Type B pancreatic cell (in vitro differentiated cells): ENCODE measurements around the gene LURAP1L. TPM values are rescaled to one million over a fixed set of nuclear protein-coding genes. Genes with fewer than 3 reads are reported as not detected.
A peak's percentile ranks its signal among the peaks of the same experiment; 100 is the strongest.

Experiments
- DNase-seq: peaks from one replicate; pipeline ENCODE4 v3.0.0; 2021; ENCODE audit warnings: mixed read lengths; ENCODE audit not compliant: unreplicated experiment; ENCODE audit errors: extremely low spot score
- H3K27ac Mint-ChIP-seq: 2 replicates; pipeline ENCODE4 v1.8.0; 2021; ENCODE audit warnings: mild to moderate bottlenecking, mixed read lengths
- H3K27me3 Mint-ChIP-seq: 2 replicates; pipeline ENCODE4 v1.8.0; 2021; ENCODE audit warnings: mixed read lengths
- H3K36me3 Mint-ChIP-seq: 2 replicates; pipeline ENCODE4 v1.8.0; 2021; ENCODE audit warnings: mixed read lengths
- H3K4me1 Mint-ChIP-seq: one replicate; pipeline ENCODE4 v1.8.0; 2021; ENCODE audit warnings: mixed read lengths; ENCODE audit not compliant: unreplicated experiment
- H3K4me3 Mint-ChIP-seq: 2 replicates; pipeline ENCODE4 v1.8.0; 2021; ENCODE audit warnings: mild to moderate bottlenecking, mixed read lengths
- H3K9me3 Mint-ChIP-seq: 2 replicates; pipeline ENCODE4 v1.8.0; 2021; ENCODE audit warnings: mixed read lengths
- CTCF ChIP-seq: fragments of 200-600 bp; sonication (generic); conservative IDR thresholded peaks from 2 replicates; pipeline ENCODE4 v1.5.0; 2021; ENCODE audit warnings: antibody characterized with exemption, mild to moderate bottlenecking
- total RNA-seq: library from RNA; stranded (reverse); gene quantifications from 2 replicates; pipeline ENCODE4 v1.2.1, GENCODE V29; 2021; ENCODE audit warnings: low replicate concordance

LURAP1L gene
- total RNA-seq, 1 donor from 2014 or later = 8.7 TPM

- Mint-ChIP-seq H3K4me1 (peaks cover 7% of the 10 kb centered on the region), H3K9me3 (peaks cover 11% of the 10 kb centered on the region), H3K27me3 (no peaks in the 10 kb centered on the region), H3K27ac (peak overlapping the region; percentile 91), H3K36me3 (peaks cover 27% of the 10 kb centered on the region), H3K4me3 (peak overlapping the region; percentile 5)
- TF ChIP-seq CTCF = no peak
- no peak for DNase-seq
Observed at GRCh38 chr9:12784461-12785259, 9.8 kb downstream of the LURAP1L start.

GRCh38 chr9:12785260-12785770 lies 10.5 kb downstream of the LURAP1L start:
- TF ChIP-seq CTCF = no peak
- H3K27ac Mint-ChIP-seq = peak overlapping the region; percentile 91
- H3K36me3 Mint-ChIP-seq = peaks cover 21% of the 10 kb centered on the region
- DNase-seq = no peak
- no peaks in the 10 kb centered on the region for H3K27me3 Mint-ChIP-seq
- peaks cover 11% of the 10 kb centered on the region for H3K9me3 Mint-ChIP-seq
- H3K4me3 Mint-ChIP-seq = no peak overlapping the region
- peaks cover 7% of the 10 kb centered on the region for H3K4me1 Mint-ChIP-seq

GRCh38 chr9:12785941-12786340 lies 11.1 kb downstream of the LURAP1L start:
- TF ChIP-seq CTCF = no peak
- H3K4me1 Mint-ChIP-seq = peaks cover 7% of the 10 kb centered on the region
- DNase-seq = no peak
- H3K27me3 Mint-ChIP-seq = no peaks in the 10 kb centered on the region
- peaks cover 11% of the 10 kb centered on the region for H3K9me3 Mint-ChIP-seq
- peaks cover 21% of the 10 kb centered on the region for H3K36me3 Mint-ChIP-seq
- peak overlapping the region; percentile 91 for H3K27ac Mint-ChIP-seq
- H3K4me3 Mint-ChIP-seq = no peak overlapping the region

- Mint-ChIP-seq H3K4me1 (peaks cover 17% of the 10 kb centered on the region), H3K4me3 (no peak overlapping the region)
- DNase-seq = no peak
Observed at GRCh38 chr9:12790001-12790400, 15.2 kb downstream of the LURAP1L start.

GRCh38 chr9:12790883-12791282 lies 16.1 kb downstream of the LURAP1L start:
- Mint-ChIP-seq H3K27me3 (no peaks in the 10 kb centered on the region), H3K36me3 (no peaks in the 10 kb centered on the region), H3K4me3 (no peak overlapping the region), H3K4me1 (peaks cover 10% of the 10 kb centered on the region), H3K9me3 (no peaks in the 10 kb centered on the region), H3K27ac (no peak overlapping the region)
- TF ChIP-seq CTCF = no peak
- DNase-seq = no peak

More at GRCh38 chr9:12790001-12790400, 15.2 kb downstream of the LURAP1L start:
- H3K27me3 Mint-ChIP-seq = no peaks in the 10 kb centered on the region
- H3K9me3 Mint-ChIP-seq = no peaks in the 10 kb centered on the region
- TF ChIP-seq CTCF = no peak
- H3K36me3 Mint-ChIP-seq = no peaks in the 10 kb centered on the region
- H3K27ac Mint-ChIP-seq = no peak overlapping the region
